Neural cell (in vitro differentiated cells): ENCODE measurements around the gene DMXL2. TPM values are rescaled to one million over a fixed set of nuclear protein-coding genes. Genes with fewer than 3 reads are reported as not detected.

Experiments used
- H2AFZ ChIP-seq: fragments of 200-600, 300-800 bp; sonication (generic), shearing (Covaris generic); 2 replicates; pipeline ENCODE4 v1.6.0; 2014; ENCODE audit warnings: low read depth, mild to moderate bottlenecking, antibody characterized with exemption, low read length, moderate library complexity
- H3F3A ChIP-seq: fragments of 200-600 bp; shearing (Covaris generic); 2 replicates; pipeline ENCODE4 v1.6.1; 2016; ENCODE audit warnings: mild to moderate bottlenecking, moderate library complexity, mixed read lengths, antibody characterized with exemption, low read length; ENCODE audit not compliant: insufficient read depth, poor library complexity, severe bottlenecking
- H3K27ac ChIP-seq: fragments of 200-600, 300-800 bp; sonication (generic), shearing (Covaris generic); 2 replicates; pipeline ENCODE4 v1.5.1; 2014; ENCODE audit warnings: mild to moderate bottlenecking, low read length, moderate library complexity
- H3K27me3 ChIP-seq: fragments of 300-800, 200-600 bp; sonication (generic), shearing (Covaris generic); 2 replicates; pipeline ENCODE4 v1.6.0; 2014; ENCODE audit warnings: mild to moderate bottlenecking, low read depth, low read length, moderate library complexity; ENCODE audit not compliant: insufficient read depth
- H3K36me3 ChIP-seq: fragments of 300-800, 200-600 bp; sonication (generic), shearing (Covaris generic); 2 replicates; pipeline ENCODE4 v1.5.1; 2014; ENCODE audit warnings: mild to moderate bottlenecking, antibody characterized with exemption, low read length, moderate library complexity; ENCODE audit not compliant: insufficient read depth
- H3K4me2 ChIP-seq: fragments of 300-800, 200-600 bp; sonication (generic), shearing (Covaris generic); 2 replicates; pipeline ENCODE4 v1.6.0; 2014; ENCODE audit warnings: mild to moderate bottlenecking, low read length
- H3K4me3 ChIP-seq: fragments of 300-800, 200-600 bp; sonication (generic), shearing (Covaris generic); 2 replicates; pipeline ENCODE4 v1.5.1; 2014; ENCODE audit warnings: mild to moderate bottlenecking, low read length, moderate library complexity
- H3K79me2 ChIP-seq: fragments of 200-600 bp; shearing (Covaris generic); replicated peaks from 2 replicates; pipeline ENCODE4 v1.6.0; 2014; ENCODE audit warnings: mild to moderate bottlenecking, low read length, moderate library complexity; ENCODE audit not compliant: insufficient read depth
- H3K9ac ChIP-seq: fragments of 300-800, 200-600 bp; sonication (generic), shearing (Covaris generic); 2 replicates; pipeline ENCODE4 v1.6.1; 2016; ENCODE audit warnings: mild to moderate bottlenecking, low read length, mixed read lengths
- H3K9me2 ChIP-seq: fragments of 200-600 bp; shearing (Covaris generic); 2 replicates; pipeline ENCODE4 v1.6.1; 2016; ENCODE audit warnings: mild to moderate bottlenecking, low read length, mixed read lengths; ENCODE audit not compliant: insufficient read depth
- H3K9me3 ChIP-seq: fragments of 200-600, 300-800 bp; sonication (generic), shearing (Covaris generic); 2 replicates; pipeline ENCODE4 v1.6.1; 2016; ENCODE audit warnings: mild to moderate bottlenecking, mixed run types, low read length, moderate library complexity, mixed read lengths
- H4K20me1 ChIP-seq: fragments of 200-600 bp; shearing (Covaris generic); 2 replicates; pipeline ENCODE4 v1.6.1; 2016; ENCODE audit warnings: mild to moderate bottlenecking, mixed run types; ENCODE audit not compliant: insufficient read depth
- CTCF ChIP-seq: fragments of 450-650 bp; IDR thresholded peaks from 2 replicates; pipeline ENCODE4 v1.5.1; 2014; ENCODE audit warnings: antibody characterized with exemption, mild to moderate bottlenecking, moderate library complexity; ENCODE audit not compliant: poor library complexity, severe bottlenecking
- EP300 ChIP-seq: fragments of 450-650 bp; conservative IDR thresholded peaks from 2 replicates; pipeline ENCODE4 v1.6.1; 2014; ENCODE audit warnings: antibody characterized with exemption, mild to moderate bottlenecking, moderate library complexity; ENCODE audit not compliant: poor library complexity, severe bottlenecking
- EZH2 ChIP-seq: fragments of 200-600, 300-800 bp; shearing (Covaris generic), sonication (generic); IDR thresholded peaks from 2 replicates; pipeline ENCODE4 v1.6.1; 2014; ENCODE audit warnings: antibody characterized with exemption, low read length, borderline replicate concordance, mild to moderate bottlenecking; ENCODE audit not compliant: insufficient read depth, poor library complexity, severe bottlenecking
- MXI1 ChIP-seq: fragments of 450-650 bp; conservative IDR thresholded peaks from 2 replicates; pipeline ENCODE4 v1.6.1; 2014; ENCODE audit warnings: antibody characterized with exemption, mild to moderate bottlenecking; ENCODE audit not compliant: poor library complexity, severe bottlenecking
- POLR2AphosphoS5 ChIP-seq: IDR thresholded peaks from 2 replicates; pipeline ENCODE4 v1.6.1; 2012
- RAD21 ChIP-seq: fragments of 450-650 bp; conservative IDR thresholded peaks from 2 replicates; pipeline ENCODE4 v1.6.1; 2014; ENCODE audit warnings: antibody characterized with exemption, mild to moderate bottlenecking, moderate library complexity
- REST ChIP-seq: IDR thresholded peaks from 2 replicates; pipeline ENCODE4 v1.6.1; 2012; ENCODE audit warnings: borderline replicate concordance
- SMC3 ChIP-seq: fragments of 450-650 bp; conservative IDR thresholded peaks from 2 replicates; pipeline ENCODE4 v1.6.1; 2014; ENCODE audit warnings: antibody characterized with exemption, mild to moderate bottlenecking, moderate library complexity; ENCODE audit not compliant: poor library complexity
- TAF1 ChIP-seq: IDR thresholded peaks from 2 replicates; pipeline ENCODE4 v1.6.1; 2012; ENCODE audit warnings: low read depth
- polyA plus RNA-seq: library from polyadenylated mRNA; depleted of rRNA; stranded (reverse); fragments of >200 nt; gene quantifications from 2 replicates; pipeline ENCODE4 v1.2.3, GENCODE V29; 2014

DMXL2 gene
- polyA plus RNA-seq, 1 donor from 2014 or later: 176 TPM

- Histone ChIP-seq H3K27ac (no peak overlapping the region), H3K9me2 (no peaks in the 10 kb centered on the region), H3K4me2 (no peak overlapping the region), H3K79me2 (no peaks in the 10 kb centered on the region), H3K4me3 (no peak overlapping the region), H3K9me3 (no peaks in the 10 kb centered on the region), H4K20me1 (no peaks in the 10 kb centered on the region), H3K36me3 (no peaks in the 10 kb centered on the region), H3K27me3 (no peaks in the 10 kb centered on the region), H2AFZ (no peak overlapping the region), H3F3A (no peaks in the 10 kb centered on the region), H3K9ac (no peak overlapping the region)
- TF ChIP-seq POLR2AphosphoS5 (no peak), EZH2 (no peak), REST (no peak), CTCF (no peak), EP300 (no peak), TAF1 (no peak), RAD21 (no peak), SMC3 (no peak), MXI1 (no peak)
These were observed 179.2 kb downstream of the DMXL2 start for GRCh38 chr15:51443282-51443914.

GRCh38 chr15:51438526-51438925, 184.0 kb downstream of the DMXL2 start:
- Histone ChIP-seq H3K36me3 (no peaks in the 10 kb centered on the region), H4K20me1 (no peaks in the 10 kb centered on the region), H3K79me2 (no peaks in the 10 kb centered on the region), H3K9me3 (no peaks in the 10 kb centered on the region), H3K27me3 (no peaks in the 10 kb centered on the region), H3K27ac (no peak overlapping the region), H3F3A (no peaks in the 10 kb centered on the region), H3K4me2 (no peak overlapping the region), H3K9ac (no peak overlapping the region), H2AFZ (no peak overlapping the region), H3K4me3 (no peak overlapping the region), H3K9me2 (no peaks in the 10 kb centered on the region)
- no peak for TF ChIP-seq SMC3
- TF ChIP-seq CTCF: no peak
- TF ChIP-seq POLR2AphosphoS5: no peak
- no peak for TF ChIP-seq MXI1
- no peak for TF ChIP-seq TAF1
- TF ChIP-seq REST: no peak
- TF ChIP-seq EZH2: no peak
- no peak for TF ChIP-seq EP300
- TF ChIP-seq RAD21: no peak
